ENCODE data around the gene ZCCHC17.

Gene ZCCHC17

DNA sequence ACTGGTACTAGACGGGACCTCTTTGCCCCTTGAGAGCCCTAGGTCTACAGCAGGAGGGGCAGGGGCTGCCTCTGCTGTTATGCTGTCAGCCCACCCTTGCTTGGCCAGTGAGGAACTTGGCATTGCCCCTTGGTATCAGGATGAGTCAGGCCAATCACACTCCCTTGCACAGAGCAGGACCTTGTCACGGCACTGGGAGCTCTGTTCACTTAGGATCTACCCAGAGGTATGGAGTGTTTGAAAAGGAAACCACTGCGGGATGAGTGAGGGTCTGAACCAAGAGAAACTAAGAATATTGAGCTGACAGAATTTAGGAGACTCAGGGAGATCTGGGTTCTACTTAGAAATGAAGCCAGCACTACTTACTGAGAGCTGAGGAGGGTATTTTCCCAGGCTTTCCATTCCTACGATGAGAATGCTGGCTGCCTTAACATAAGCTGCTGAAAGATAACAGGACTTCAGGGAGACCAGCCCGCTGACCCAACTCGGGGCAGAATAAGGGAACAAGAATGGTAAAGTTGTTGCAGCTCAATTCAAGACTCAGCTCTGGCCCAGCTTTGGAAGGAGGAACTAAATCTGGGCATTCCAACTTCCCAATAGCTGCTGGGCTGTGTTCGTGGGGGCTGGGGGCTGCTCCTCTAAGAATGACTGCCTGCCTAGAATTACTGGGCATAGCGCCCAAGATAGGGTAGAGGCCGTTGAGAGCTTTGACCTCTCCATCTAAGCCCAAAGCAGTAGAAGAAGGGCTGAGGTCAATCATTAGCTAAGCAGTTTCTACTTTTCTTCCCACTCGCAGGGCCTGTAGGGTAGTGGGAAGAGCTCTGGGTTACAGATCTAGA lies 74.5 kb downstream of the ZCCHC17 start:
- no peaks in the 10 kb centered on the region for H3F3A ChIP-seq (ENCODE audit: low read depth)
- H3K79me2 ChIP-seq (ENCODE audit: insufficient read depth, low read length): no peaks in the 10 kb centered on the region
- H3K27me3 ChIP-seq (ENCODE audit: insufficient read depth, low read length, poor library complexity, severe bottlenecking): no peaks in the 10 kb centered on the region
- no peak overlapping the region for H3K4me2 ChIP-seq (ENCODE audit: low read depth, low read length, poor library complexity, severe bottlenecking)
- H3K9me3 ChIP-seq (ENCODE audit: insufficient read depth, low read depth, low read length): no peaks in the 10 kb centered on the region
- peaks cover 3% of the 10 kb centered on the region for H3K4me1 ChIP-seq (ENCODE audit: insufficient read depth, low read length, poor library complexity, severe bottlenecking)
- no peaks in the 10 kb centered on the region for H3K9me2 ChIP-seq (replicated peaks; ENCODE audit: low read depth, low read length)
- TF ChIP-seq, protein P1, sequence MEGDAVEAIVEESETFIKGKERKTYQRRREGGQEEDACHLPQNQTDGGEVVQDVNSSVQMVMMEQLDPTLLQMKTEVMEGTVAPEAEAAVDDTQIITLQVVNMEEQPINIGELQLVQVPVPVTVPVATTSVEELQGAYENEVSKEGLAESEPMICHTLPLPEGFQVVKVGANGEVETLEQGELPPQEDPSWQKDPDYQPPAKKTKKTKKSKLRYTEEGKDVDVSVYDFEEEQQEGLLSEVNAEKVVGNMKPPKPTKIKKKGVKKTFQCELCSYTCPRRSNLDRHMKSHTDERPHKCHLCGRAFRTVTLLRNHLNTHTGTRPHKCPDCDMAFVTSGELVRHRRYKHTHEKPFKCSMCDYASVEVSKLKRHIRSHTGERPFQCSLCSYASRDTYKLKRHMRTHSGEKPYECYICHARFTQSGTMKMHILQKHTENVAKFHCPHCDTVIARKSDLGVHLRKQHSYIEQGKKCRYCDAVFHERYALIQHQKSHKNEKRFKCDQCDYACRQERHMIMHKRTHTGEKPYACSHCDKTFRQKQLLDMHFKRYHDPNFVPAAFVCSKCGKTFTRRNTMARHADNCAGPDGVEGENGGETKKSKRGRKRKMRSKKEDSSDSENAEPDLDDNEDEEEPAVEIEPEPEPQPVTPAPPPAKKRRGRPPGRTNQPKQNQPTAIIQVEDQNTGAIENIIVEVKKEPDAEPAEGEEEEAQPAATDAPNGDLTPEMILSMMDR (conservative IDR thresholded peaks at IDR 0.05; ENCODE audit: low read length): no peak
- TF ChIP-seq EZH2phosphoT487 (IDR thresholded peaks at IDR 0.05; ENCODE audit: borderline replicate concordance): no peak
- no peaks in the 10 kb centered on the region for H4K20me1 ChIP-seq (ENCODE audit: insufficient read depth, low read length, poor library complexity, severe bottlenecking)
- H3K9ac ChIP-seq (ENCODE audit: low read depth, low read length, poor library complexity, severe bottlenecking): no peak overlapping the region
- no peak overlapping the region for H3K4me3 ChIP-seq (ENCODE audit: low read length, poor library complexity, severe bottlenecking)
- no peak overlapping the region for H2AFZ ChIP-seq (ENCODE audit: low read length)
- peaks cover 3% of the 10 kb centered on the region; the same call in 1 of the 2 replicates for H3K36me3 ChIP-seq (ENCODE audit: insufficient read depth, low read length)

DNA sequence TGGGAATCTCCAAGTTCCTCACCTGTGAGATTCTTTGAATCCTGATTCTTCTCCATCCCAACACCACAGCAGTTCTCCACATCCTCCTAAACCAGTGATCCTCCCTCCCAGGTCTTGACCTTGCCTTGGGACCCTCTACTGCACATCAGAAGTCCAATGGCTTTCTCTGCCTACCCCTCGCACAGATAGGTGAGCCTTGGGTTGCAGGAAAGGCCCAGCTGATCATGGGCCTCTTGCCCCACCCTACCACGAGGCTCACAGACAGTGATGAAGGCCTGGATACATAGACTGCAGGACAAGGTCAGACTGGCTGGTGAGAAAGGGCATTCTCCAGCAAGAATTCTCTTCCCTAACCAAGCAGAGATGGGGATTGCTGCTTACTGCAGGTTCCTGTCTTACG lies 75.2 kb downstream of the ZCCHC17 start:
- Histone ChIP-seq H3K79me2 (ENCODE audit: insufficient read depth, low read length) (no peaks in the 10 kb centered on the region), H3K4me2 (ENCODE audit: low read depth, low read length, poor library complexity, severe bottlenecking) (no peak overlapping the region), H3K27me3 (ENCODE audit: insufficient read depth, low read length, poor library complexity, severe bottlenecking) (no peaks in the 10 kb centered on the region), H3K4me1 (ENCODE audit: insufficient read depth, low read length, poor library complexity, severe bottlenecking) (peaks cover 3% of the 10 kb centered on the region), H2AFZ (ENCODE audit: low read length) (no peak overlapping the region), H3K9me2 (replicated peaks; ENCODE audit: low read depth, low read length) (no peaks in the 10 kb centered on the region), H4K20me1 (ENCODE audit: insufficient read depth, low read length, poor library complexity, severe bottlenecking) (no peaks in the 10 kb centered on the region), H3K4me3 (ENCODE audit: low read length, poor library complexity, severe bottlenecking) (no peak overlapping the region), H3K9ac (ENCODE audit: low read depth, low read length, poor library complexity, severe bottlenecking) (no peak overlapping the region), H3F3A (ENCODE audit: low read depth) (no peaks in the 10 kb centered on the region), H3K9me3 (ENCODE audit: insufficient read depth, low read depth, low read length) (no peaks in the 10 kb centered on the region), H3K36me3 (ENCODE audit: insufficient read depth, low read length) (no peaks in the 10 kb centered on the region; the same call in 1 of the 2 replicates)
- TF ChIP-seq, protein P1 (conservative IDR thresholded peaks at IDR 0.05; ENCODE audit: low read length): no peak
- no peak for TF ChIP-seq EZH2phosphoT487 (IDR thresholded peaks at IDR 0.05; ENCODE audit: borderline replicate concordance)

DNA sequence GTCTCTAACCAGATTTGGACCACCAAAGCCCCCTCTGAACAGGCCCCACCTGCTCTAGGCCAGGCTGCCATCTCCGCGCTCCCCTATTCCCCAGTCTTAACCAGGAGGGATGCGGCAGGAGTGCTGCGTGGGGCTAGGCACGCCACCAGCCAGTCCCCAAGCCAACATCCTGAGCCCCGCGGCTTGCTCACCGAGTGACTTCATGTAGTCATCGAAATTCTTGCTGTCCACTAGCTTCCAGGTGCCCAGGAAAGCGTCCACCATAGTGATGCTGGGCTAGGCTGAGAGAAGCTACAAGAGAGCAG lies 75.9 kb downstream of the ZCCHC17 start:
- no peaks in the 10 kb centered on the region for H3K9me3 ChIP-seq (ENCODE audit: insufficient read depth, low read depth, low read length)
- no peak overlapping the region for H2AFZ ChIP-seq (ENCODE audit: low read length)
- no peaks in the 10 kb centered on the region; the same call in 1 of the 2 replicates for H3K36me3 ChIP-seq (ENCODE audit: insufficient read depth, low read length)
- TF ChIP-seq, protein P1 (conservative IDR thresholded peaks at IDR 0.05; ENCODE audit: low read length): no peak
- TF ChIP-seq EZH2phosphoT487 (IDR thresholded peaks at IDR 0.05; ENCODE audit: borderline replicate concordance): no peak
- H3K4me3 ChIP-seq (ENCODE audit: low read length, poor library complexity, severe bottlenecking): no peak overlapping the region
- H3K27me3 ChIP-seq (ENCODE audit: insufficient read depth, low read length, poor library complexity, severe bottlenecking): no peaks in the 10 kb centered on the region
- no peaks in the 10 kb centered on the region for H3K9me2 ChIP-seq (replicated peaks; ENCODE audit: low read depth, low read length)
- no peaks in the 10 kb centered on the region for H3F3A ChIP-seq (ENCODE audit: low read depth)
- H3K4me1 ChIP-seq (ENCODE audit: insufficient read depth, low read length, poor library complexity, severe bottlenecking): peaks cover 3% of the 10 kb centered on the region
- no peaks in the 10 kb centered on the region for H3K79me2 ChIP-seq (ENCODE audit: insufficient read depth, low read length)
- H3K9ac ChIP-seq (ENCODE audit: low read depth, low read length, poor library complexity, severe bottlenecking): no peak overlapping the region
- no peak overlapping the region for H3K4me2 ChIP-seq (ENCODE audit: low read depth, low read length, poor library complexity, severe bottlenecking)
- H4K20me1 ChIP-seq (ENCODE audit: insufficient read depth, low read length, poor library complexity, severe bottlenecking): no peaks in the 10 kb centered on the region

Data from Loucy (cell line).